AG04450 (cell line): ENCODE measurements around the gene UPF2. TPM values are rescaled to one million over a fixed set of nuclear protein-coding genes. Genes with fewer than 3 reads are reported as not detected.

Source experiments
- CTCF ChIA-PET: fragments of 300-600, 350-600 bp; formaldehyde crosslinking; extraction: SDS; loops from one replicate; lab custom pipeline; 2022; ENCODE audit warnings: antibody characterized with exemption, inconsistent platforms; lab: Charles Lee
- POLR2A ChIA-PET: fragments of 350-600 bp; formaldehyde crosslinking; extraction: SDS; loops from one replicate; lab custom pipeline; 2021; ENCODE audit warnings: antibody characterized with exemption, inconsistent platforms; lab: Yijun Ruan, JAX
- DNase-seq: peaks from one replicate; pipeline ENCODE4 v3.0.0-alpha.2; 2011; ENCODE audit warnings: low read depth, low spot score
- H3K27ac ChIP-seq: one replicate; pipeline ENCODE4 v1.5.1; 2012; ENCODE audit warnings: low read depth, low read length, control low read depth
- H3K27me3 ChIP-seq: one replicate; pipeline ENCODE4 v1.6.0; 2012; ENCODE audit warnings: low read length; ENCODE audit not compliant: control insufficient read depth, insufficient read depth
- H3K4me3 ChIP-seq: 2 replicates; pipeline ENCODE4 v1.5.1; 2011; ENCODE audit warnings: mild to moderate bottlenecking, low read depth, low read length, control low read depth
- H3K9me3 ChIP-seq: 2 replicates; pipeline ENCODE4 v1.5.1; 2012; ENCODE audit warnings: low read length; ENCODE audit not compliant: control insufficient read depth, insufficient read depth
- CTCF ChIP-seq: IDR thresholded peaks from 2 replicates; pipeline ENCODE4 v1.5.1; 2011; ENCODE audit warnings: low read depth, low read length, control low read depth, inconsistent platforms
- polyA plus RNA-seq: library from polyadenylated mRNA; depleted of rRNA; stranded (reverse); fragments of >200 nt; gene quantifications from 2 replicates; pipeline ENCODE4 v1.2.3, GENCODE V29; 2011

UPF2 gene
- polyA plus RNA-seq, 1 experiment, result 18.4 TPM

- POLR2A ChIA-PET, result no interaction called here
Measured at GRCh38 chr10:11876805-11877590, 165.6 kb downstream of the UPF2 start.

GRCh38 chr10:11876324-11876723 is 166.3 kb downstream of the UPF2 start:
- DNase-seq, result no peak
- peaks cover 4% of the 10 kb centered on the region for H3K27me3 ChIP-seq
- TF ChIP-seq CTCF, result no peak
- H3K27ac ChIP-seq, result no peak overlapping the region
- CTCF ChIA-PET, result no interaction called here
- no peak overlapping the region for H3K4me3 ChIP-seq
- H3K9me3 ChIP-seq, result peaks cover 5% of the 10 kb centered on the region; the same call in 1 of the 2 replicates
- POLR2A ChIA-PET, result no interaction called here

More at GRCh38 chr10:11876805-11877590, 165.6 kb downstream of the UPF2 start:
- CTCF ChIA-PET, result no interaction called here
- TF ChIP-seq CTCF, result no peak
- no peak for DNase-seq
- Histone ChIP-seq H3K9me3 (peaks cover 5% of the 10 kb centered on the region; the same call in 1 of the 2 replicates), H3K27me3 (peaks cover 2% of the 10 kb centered on the region), H3K27ac (no peak overlapping the region), H3K4me3 (no peak overlapping the region)

- Histone ChIP-seq H3K27me3 (peaks cover 4% of the 10 kb centered on the region), H3K27ac (no peak overlapping the region), H3K9me3 (peaks cover 5% of the 10 kb centered on the region; the same call in 1 of the 2 replicates), H3K4me3 (no peak overlapping the region)
- TF ChIP-seq CTCF, result no peak
- DNase-seq, result peak; percentile 15
- POLR2A ChIA-PET, result no interaction called here
- CTCF ChIA-PET, result no interaction called here
Measured at GRCh38 chr10:11875494-11876281, 166.9 kb downstream of the UPF2 start.

- Histone ChIP-seq H3K9me3 (no peaks in the 10 kb centered on the region; the same call in 1 of the 2 replicates), H3K27me3 (peaks cover 9% of the 10 kb centered on the region), H3K27ac (no peak overlapping the region), H3K4me3 (no peak overlapping the region)
- no peak for DNase-seq
- TF ChIP-seq CTCF, result no peak
- POLR2A ChIA-PET, result interaction anchor here (0.6 kb wide), 1 partner anchor 95 kb away, joined by 6 read pairs; no protein-coding TSS in a partner anchor
- CTCF ChIA-PET, result no interaction called here
Measured at GRCh38 chr10:11874568-11875493, 167.8 kb downstream of the UPF2 start.
